OCI-LY7 (cell line): Measurements from ENCODE around the gene TSHZ2. TPM values are rescaled to one million over a fixed set of nuclear protein-coding genes. Genes with fewer than 3 reads are reported as not detected.

Experiments used
- BruUV-seq: library from RNA; stranded (reverse); fragments of 400-500 nt; replicated peaks from 2 replicates; lab custom pipeline; 2021; lab: Mats Ljungman, UMichigan
- CTCF ChIA-PET: fragments of 300-600 bp; sonication (Branson Sonifier 250); formaldehyde crosslinking; loops from one replicate; lab custom pipeline; 2022; ENCODE audit warnings: antibody characterized with exemption; ENCODE audit not compliant: unreplicated experiment; lab: Charles Lee
- POLR2A ChIA-PET: fragments of 300-600 bp; sonication (Branson Sonifier 250); formaldehyde crosslinking; loops from one replicate; lab custom pipeline; 2022; ENCODE audit warnings: antibody characterized with exemption; lab: Charles Lee
- DNase-seq: peaks from one replicate; pipeline ENCODE4 v3.0.0-alpha.2; 2015; ENCODE audit warnings: low spot score
- H2AFZ ChIP-seq: fragments of 200-600 bp; sonication (generic), shearing (Covaris generic); 2 replicates; pipeline ENCODE4 v1.6.1; 2014; ENCODE audit warnings: mild to moderate bottlenecking, antibody characterized with exemption, low read length, moderate library complexity
- H3K27ac ChIP-seq: fragments of 200-600 bp; sonication (generic); 2 replicates; pipeline ENCODE4 v1.5.1; 2014; ENCODE audit warnings: mixed run types, low read depth, mild to moderate bottlenecking, moderate library complexity, low read length, inconsistent platforms; ENCODE audit not compliant: poor library complexity, severe bottlenecking
- H3K36me3 ChIP-seq: fragments of 200-600 bp; sonication (generic); 2 replicates; pipeline ENCODE4 v1.6.1; 2014; ENCODE audit warnings: mild to moderate bottlenecking, antibody characterized with exemption, low read length, moderate library complexity, mixed read lengths; ENCODE audit not compliant: insufficient read depth
- H3K4me1 ChIP-seq: fragments of 200-600 bp; sonication (generic); 2 replicates; pipeline ENCODE4 v1.5.1; 2014; ENCODE audit warnings: mild to moderate bottlenecking, low read length; ENCODE audit not compliant: insufficient read depth, poor library complexity, severe bottlenecking
- H3K4me2 ChIP-seq: fragments of 200-600 bp; sonication (generic); 2 replicates; pipeline ENCODE4 v1.6.1; 2014; ENCODE audit warnings: mild to moderate bottlenecking, low read length
- H3K4me3 ChIP-seq: fragments of 200-600 bp; sonication (generic); 2 replicates; pipeline ENCODE4 v1.5.1; 2014; ENCODE audit warnings: mild to moderate bottlenecking, low read depth, low read length; ENCODE audit not compliant: poor library complexity, severe bottlenecking
- H3K79me2 ChIP-seq: fragments of 200-600 bp; sonication (generic); 2 replicates; pipeline ENCODE4 v1.6.1; 2016; ENCODE audit warnings: low read depth, mild to moderate bottlenecking, low read length, moderate library complexity, mixed read lengths; ENCODE audit not compliant: insufficient read depth
- H3K9me2 ChIP-seq: fragments of 200-600 bp; sonication (generic); 2 replicates; pipeline ENCODE4 v1.6.1; 2016; ENCODE audit warnings: mild to moderate bottlenecking, low read length, mixed read lengths; ENCODE audit not compliant: insufficient read depth
- H3K9me3 ChIP-seq: fragments of 200-600 bp; sonication (generic); 2 replicates; pipeline ENCODE4 v1.6.1; 2014; ENCODE audit warnings: mild to moderate bottlenecking, mixed run types, low read length, mixed read lengths
- H4K20me1 ChIP-seq: fragments of 200-600 bp; sonication (generic); 2 replicates; pipeline ENCODE4 v1.6.1; 2014; ENCODE audit warnings: mild to moderate bottlenecking, antibody characterized with exemption, low read length, moderate library complexity, mixed read lengths; ENCODE audit not compliant: insufficient read depth
- EZH2phosphoT487 ChIP-seq: fragments of 200-600 bp; sonication (generic); IDR thresholded peaks from 2 replicates; pipeline ENCODE4 v1.6.1; 2018; ENCODE audit warnings: low read depth, borderline replicate concordance, mild to moderate bottlenecking, mixed run types, antibody characterized with exemption, low read length, moderate library complexity, mixed read lengths
- intact Hi-C: fragments of 100-400 bp; cut with micrococcal nuclease; formaldehyde crosslinking; loops from one replicate; pipeline ENCODE4 v1.10.0; 2022; ENCODE audit not compliant: unreplicated experiment
- total RNA-seq, 2 experiments: library from RNA; depleted of rRNA in 1 of 2; stranded (reverse); fragments of >200 nt in 1 of 2; shearing (Covaris generic) in 1 of 2; gene quantifications; 2 replicates each; pipeline ENCODE4 v1.2.3, GENCODE V29; 2014 to 2022
- TF ChIP-seq, protein P1 (sequence below): fragments of 200-600 bp; sonication (generic); conservative IDR thresholded peaks from 2 replicates; pipeline ENCODE4 v1.5.1; 2014; ENCODE audit warnings: mild to moderate bottlenecking, antibody characterized with exemption, low read length, moderate library complexity, mixed read lengths

Gene TSHZ2
- total RNA-seq, 2 experiments from 2014 or later, result not detected

DNA sequence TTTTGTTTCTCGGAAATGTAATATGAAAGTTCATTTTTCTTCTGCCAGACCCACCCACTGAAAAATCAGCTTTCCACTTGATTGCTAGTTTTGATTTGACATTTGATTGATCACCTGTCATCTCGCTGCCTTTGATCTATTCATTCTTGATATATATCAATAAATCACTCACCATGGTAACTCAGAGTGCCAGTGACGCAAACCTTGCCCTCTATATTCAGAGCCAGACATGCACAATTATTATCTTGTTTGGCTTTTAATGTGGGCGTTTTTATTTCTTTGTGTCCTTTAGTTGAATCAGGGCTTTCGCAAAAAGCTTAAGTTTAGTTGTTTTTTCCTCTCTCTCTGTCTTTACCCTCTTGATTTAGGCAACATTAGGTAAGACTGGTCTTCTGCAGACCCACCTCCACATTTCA is 2.0 kb downstream of the TSHZ2 start:
- no peak for TF ChIP-seq EZH2phosphoT487
- TF ChIP-seq, protein P1, sequence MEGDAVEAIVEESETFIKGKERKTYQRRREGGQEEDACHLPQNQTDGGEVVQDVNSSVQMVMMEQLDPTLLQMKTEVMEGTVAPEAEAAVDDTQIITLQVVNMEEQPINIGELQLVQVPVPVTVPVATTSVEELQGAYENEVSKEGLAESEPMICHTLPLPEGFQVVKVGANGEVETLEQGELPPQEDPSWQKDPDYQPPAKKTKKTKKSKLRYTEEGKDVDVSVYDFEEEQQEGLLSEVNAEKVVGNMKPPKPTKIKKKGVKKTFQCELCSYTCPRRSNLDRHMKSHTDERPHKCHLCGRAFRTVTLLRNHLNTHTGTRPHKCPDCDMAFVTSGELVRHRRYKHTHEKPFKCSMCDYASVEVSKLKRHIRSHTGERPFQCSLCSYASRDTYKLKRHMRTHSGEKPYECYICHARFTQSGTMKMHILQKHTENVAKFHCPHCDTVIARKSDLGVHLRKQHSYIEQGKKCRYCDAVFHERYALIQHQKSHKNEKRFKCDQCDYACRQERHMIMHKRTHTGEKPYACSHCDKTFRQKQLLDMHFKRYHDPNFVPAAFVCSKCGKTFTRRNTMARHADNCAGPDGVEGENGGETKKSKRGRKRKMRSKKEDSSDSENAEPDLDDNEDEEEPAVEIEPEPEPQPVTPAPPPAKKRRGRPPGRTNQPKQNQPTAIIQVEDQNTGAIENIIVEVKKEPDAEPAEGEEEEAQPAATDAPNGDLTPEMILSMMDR, result no peak
- no peaks in the 10 kb centered on the region for H3K79me2 ChIP-seq
- no peak overlapping the region for H3K27ac ChIP-seq
- H3K4me3 ChIP-seq, result no peak overlapping the region
- no peak for DNase-seq
- H4K20me1 ChIP-seq, result no peaks in the 10 kb centered on the region
- H2AFZ ChIP-seq, result peak overlapping the region; percentile 32; the same call in 1 of the 2 replicates
- CTCF ChIA-PET, result no interaction called here
- H3K36me3 ChIP-seq, result no peaks in the 10 kb centered on the region
- BruUV-seq, result no TSS peak
- POLR2A ChIA-PET, result interaction anchor here (0.6 to 1.1 kb wide), 4 partner anchors 20 to 899 kb away, joined by 3 to 6 read pairs (median 3); no protein-coding TSS in a partner anchor
- intact Hi-C loops, result no loop called here
- H3K4me2 ChIP-seq, result 0 out of 2 replicates have a peak overlapping the region, but pooled peaks have one; percentile 21
- H3K9me3 ChIP-seq, result no peaks in the 10 kb centered on the region
- H3K4me1 ChIP-seq, result peaks cover 9% of the 10 kb centered on the region
- H3K9me2 ChIP-seq, result no peaks in the 10 kb centered on the region

DNA sequence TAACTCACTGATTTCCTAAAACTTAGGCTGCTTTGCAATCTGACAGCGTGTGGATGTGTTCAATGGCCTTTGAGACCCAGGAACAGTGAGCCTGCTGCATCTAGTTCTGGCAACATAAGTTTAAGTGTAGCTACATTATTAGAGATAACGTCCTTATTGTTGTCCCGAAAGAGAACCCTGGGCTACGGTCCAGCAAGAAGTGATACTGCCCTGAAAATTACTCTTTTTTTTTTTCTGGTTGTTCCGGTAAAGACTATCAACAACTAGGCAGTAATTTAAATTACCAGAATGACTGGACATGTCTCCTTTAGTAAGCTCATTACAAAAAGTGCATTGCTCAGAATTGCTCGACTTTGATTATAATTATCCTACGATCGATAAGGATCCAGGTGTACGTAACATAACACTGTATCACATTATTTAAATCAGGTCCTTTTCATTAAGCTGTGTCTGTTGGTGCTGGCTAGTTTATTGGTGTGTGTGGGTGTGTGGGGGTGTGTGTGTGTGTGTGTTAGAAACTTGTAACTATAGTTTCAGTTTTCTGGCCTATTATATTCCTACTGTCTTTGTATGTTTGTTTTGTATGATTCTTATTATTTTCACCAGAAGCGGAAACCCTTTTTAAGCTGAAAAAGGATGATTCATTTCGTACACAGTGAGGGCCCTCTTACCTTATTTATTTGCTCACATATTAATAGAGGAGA is 3.0 kb downstream of the TSHZ2 start:
- H4K20me1 ChIP-seq, result no peaks in the 10 kb centered on the region
- H3K36me3 ChIP-seq, result no peaks in the 10 kb centered on the region
- no peak overlapping the region for H3K27ac ChIP-seq
- intact Hi-C loops, result no loop called here
- H3K4me3 ChIP-seq, result no peak overlapping the region
- TF ChIP-seq, protein P1, result no peak
- no peak for TF ChIP-seq EZH2phosphoT487
- ChIA-PET CTCF (no interaction called here), POLR2A (interaction anchor here (0.5 to 1.4 kb wide), 6 partner anchors 10 to 831 kb away, joined by 3 to 4 read pairs (median 3); no protein-coding TSS in a partner anchor)
- DNase-seq, result no peak
- H3K9me2 ChIP-seq, result no peaks in the 10 kb centered on the region
- BruUV-seq, result no TSS peak
- H3K79me2 ChIP-seq, result no peaks in the 10 kb centered on the region
- H2AFZ ChIP-seq, result peak overlapping the region; percentile 32; the same call in 1 of the 2 replicates
- no peaks in the 10 kb centered on the region for H3K9me3 ChIP-seq
- peaks cover 9% of the 10 kb centered on the region for H3K4me1 ChIP-seq
- H3K4me2 ChIP-seq, result no peak overlapping the region
